Stimulated activated effector memory CD8-positive, alpha-beta T cell treated with anti-CD3 and anti-CD28 coated beads, Interleukin-12 subunit alpha, Interleukin-12 subunit beta, amount 100 ng/mL, for 72 hours (primary cell): Measurements from ENCODE around the gene OCIAD2.
A peak's percentile ranks its signal among the peaks of the same experiment; 100 is the strongest.

Experiments used
- ATAC-seq: fragments of 150-1000 bp; cut with Tn5 transposase; 2 replicates; pipeline ENCODE4 v1.10.0; 2021
- DNase-seq, 2 donors: peaks; one replicate each; pipeline ENCODE4 v3.0.0; 2021 to 2022; ENCODE audit warnings: low spot score in 2 of 2
- H3K27ac Mint-ChIP-seq: one replicate; pipeline ENCODE4 v1.8.0; 2022; ENCODE audit warnings: mild to moderate bottlenecking, mixed read lengths
- H3K36me3 Mint-ChIP-seq: one replicate; pipeline ENCODE4 v1.8.0; 2022; ENCODE audit warnings: mild to moderate bottlenecking, mixed read lengths
- H3K4me1 Mint-ChIP-seq: one replicate; pipeline ENCODE4 v1.8.0; 2022; ENCODE audit warnings: mixed read lengths
- H3K4me3 Mint-ChIP-seq: one replicate; pipeline ENCODE4 v1.8.0; 2022; ENCODE audit warnings: mild to moderate bottlenecking, mixed read lengths
- H3K9me3 Mint-ChIP-seq: one replicate; pipeline ENCODE4 v1.8.0; 2022; ENCODE audit warnings: mixed read lengths

Gene OCIAD2, protein sequence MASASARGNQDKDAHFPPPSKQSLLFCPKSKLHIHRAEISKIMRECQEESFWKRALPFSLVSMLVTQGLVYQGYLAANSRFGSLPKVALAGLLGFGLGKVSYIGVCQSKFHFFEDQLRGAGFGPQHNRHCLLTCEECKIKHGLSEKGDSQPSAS

DNA sequence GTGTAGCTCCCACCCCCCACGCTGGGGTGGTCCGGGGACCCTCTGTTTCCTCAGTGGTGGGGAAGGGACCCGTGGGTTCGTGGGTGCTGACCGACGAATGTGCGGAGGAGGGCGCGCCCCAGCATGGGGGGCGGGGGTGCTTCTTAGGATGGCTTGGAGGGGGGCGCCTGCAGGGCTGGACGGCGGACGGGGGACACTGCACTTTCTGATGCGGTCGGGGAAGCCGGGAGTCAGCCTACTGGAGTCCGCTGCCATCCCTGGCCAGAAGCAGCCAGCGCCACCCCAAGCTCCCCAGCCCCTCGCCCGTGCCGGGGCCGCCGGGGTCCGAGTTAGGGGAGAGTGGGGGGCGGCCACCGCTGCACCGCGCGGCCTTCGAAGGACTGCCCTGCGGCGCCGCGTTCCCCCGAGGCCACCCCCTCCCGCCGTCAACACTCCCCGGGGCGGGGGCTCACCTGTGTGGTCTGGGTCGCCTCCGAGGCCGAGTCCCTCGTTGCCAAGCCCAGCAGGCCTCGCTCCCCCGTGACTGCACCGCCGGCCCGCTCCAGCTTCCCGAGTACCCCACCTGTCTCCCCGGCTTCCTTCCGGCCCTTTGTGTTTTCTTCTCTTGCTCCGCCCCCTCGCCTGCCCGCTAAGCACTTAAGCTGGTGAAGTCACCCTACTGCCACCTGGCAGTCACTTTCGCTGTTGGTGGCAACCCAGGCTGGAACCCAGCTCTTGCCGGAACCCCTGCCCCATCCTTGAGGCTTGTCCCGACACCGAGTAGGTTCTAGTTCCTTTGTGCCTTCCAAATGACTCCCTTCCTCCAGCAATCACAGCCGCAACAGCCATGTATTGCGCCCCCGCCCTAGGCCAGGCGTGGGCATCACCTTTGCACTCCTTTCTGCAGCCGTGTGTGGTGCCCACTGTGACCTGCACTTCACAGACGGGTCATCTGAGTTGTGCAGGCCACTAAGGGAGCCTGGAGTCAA lies at the start of gene OCIAD2:
Gene OCIAD2, minus strand, starts transcription at position 569 of the 968 bp plus-strand sequence. CDS start 2,225 bp downstream, outside the sequence.
- DNase-seq: peak; percentile 54 to 87
- Mint-ChIP-seq H3K9me3 (no peaks in the 10 kb centered on the region), H3K36me3 (peaks cover 27% of the 10 kb centered on the region), H3K27ac (peak within 1 kb of the TSS; percentile 99), H3K4me1 (peaks cover 40% of the 10 kb centered on the region), H3K4me3 (peak within 1 kb of the TSS; percentile 94)
- peak; percentile 72 for ATAC-seq

DNA sequence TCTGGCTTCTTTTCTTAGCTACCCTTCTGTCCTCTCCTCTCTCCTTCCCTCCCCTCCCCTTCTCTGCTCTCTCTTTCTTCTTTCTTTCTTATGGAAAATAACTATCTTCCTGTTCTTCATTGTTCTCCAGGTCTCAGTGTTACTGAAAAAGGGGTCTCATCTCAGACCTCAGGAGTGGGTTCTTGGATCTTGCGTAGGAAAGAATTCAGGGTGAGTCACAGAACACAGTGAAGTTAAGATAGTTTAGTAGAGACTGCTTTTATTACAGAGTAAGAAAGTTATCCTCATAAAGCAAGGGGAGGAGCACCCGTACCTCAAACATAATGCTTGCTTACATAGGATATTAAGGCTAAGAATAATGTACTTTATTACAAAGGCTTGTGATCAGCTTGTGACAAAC lies 47.7 kb upstream of the OCIAD2 start:
- no peaks in the 10 kb centered on the region for H3K36me3 Mint-ChIP-seq
- DNase-seq: no peak
- H3K4me3 Mint-ChIP-seq: no peak overlapping the region
- ATAC-seq: no peak
- no peak overlapping the region for H3K27ac Mint-ChIP-seq
- H3K9me3 Mint-ChIP-seq: no peaks in the 10 kb centered on the region
- H3K4me1 Mint-ChIP-seq: no peaks in the 10 kb centered on the region

DNA sequence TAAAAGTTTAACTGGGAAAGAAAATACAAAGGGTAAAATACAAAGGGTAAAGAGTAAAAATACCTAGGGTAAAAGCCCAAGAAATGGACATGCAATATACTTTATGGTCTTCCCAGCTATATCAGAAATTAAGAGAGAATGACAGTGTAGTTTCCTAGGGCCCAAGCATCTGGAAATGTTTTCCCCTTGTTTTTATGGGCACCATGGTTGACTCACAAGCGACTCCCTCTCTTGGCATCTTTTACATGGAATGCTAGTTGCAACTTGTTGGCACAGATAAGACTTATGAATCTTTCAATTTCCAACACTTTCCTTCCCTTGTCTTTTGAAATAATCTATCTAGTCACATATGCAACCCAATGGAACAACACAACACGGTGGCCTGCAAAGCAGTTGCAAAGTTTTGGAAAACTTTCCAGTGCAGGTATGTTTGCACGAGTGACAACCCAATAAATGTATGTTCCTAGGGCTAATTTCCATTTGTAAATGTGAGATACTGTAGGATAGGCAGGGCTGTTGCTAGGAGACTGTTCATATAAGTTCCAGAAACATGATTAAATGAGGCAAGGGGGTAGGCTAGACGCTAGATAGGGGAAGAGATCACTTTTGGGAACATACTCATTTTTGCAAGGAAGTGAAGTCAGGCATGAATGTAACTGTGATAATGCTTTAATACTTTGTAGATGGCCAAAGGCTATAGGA lies 43.1 kb upstream of the OCIAD2 start:
- H3K4me1 Mint-ChIP-seq: no peaks in the 10 kb centered on the region
- no peak for DNase-seq
- H3K27ac Mint-ChIP-seq: no peak overlapping the region
- ATAC-seq: no peak
- no peak overlapping the region for H3K4me3 Mint-ChIP-seq
- H3K36me3 Mint-ChIP-seq: no peaks in the 10 kb centered on the region
- H3K9me3 Mint-ChIP-seq: no peaks in the 10 kb centered on the region

DNA sequence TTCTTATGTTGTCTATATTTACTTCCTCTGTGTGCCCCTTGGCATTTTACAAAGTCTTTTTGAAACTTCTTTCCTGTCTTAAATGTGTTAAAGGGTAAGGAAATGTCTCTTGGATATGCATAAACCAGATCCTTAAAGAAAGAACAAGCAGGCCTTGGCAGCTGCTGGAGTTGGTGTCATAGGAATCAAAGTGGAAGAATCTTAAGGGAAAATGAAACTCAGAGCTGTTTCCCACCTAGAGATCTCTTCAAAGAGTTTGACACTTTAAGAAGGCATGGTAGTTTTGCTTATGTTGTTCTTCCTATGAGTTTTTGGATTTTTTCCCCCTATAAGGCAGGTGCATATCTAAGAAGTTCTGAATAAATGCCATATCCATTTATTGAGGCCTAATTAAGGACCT lies 42.5 kb upstream of the OCIAD2 start:
- Mint-ChIP-seq H3K9me3 (no peaks in the 10 kb centered on the region), H3K4me1 (peaks cover 4% of the 10 kb centered on the region), H3K36me3 (no peaks in the 10 kb centered on the region), H3K27ac (no peak overlapping the region), H3K4me3 (no peak overlapping the region)
- DNase-seq (no peak), ATAC-seq (no peak)

- H3K36me3 Mint-ChIP-seq: no peaks in the 10 kb centered on the region
- peaks cover 6% of the 10 kb centered on the region for H3K4me1 Mint-ChIP-seq
- ATAC-seq: no peak
- H3K9me3 Mint-ChIP-seq: no peaks in the 10 kb centered on the region
- H3K27ac Mint-ChIP-seq: no peak overlapping the region
- no peak overlapping the region for H3K4me3 Mint-ChIP-seq
- no peak for DNase-seq
Measured at GRCh38 chr4:48947731-48948130, 41.2 kb upstream of the OCIAD2 start.

DNA sequence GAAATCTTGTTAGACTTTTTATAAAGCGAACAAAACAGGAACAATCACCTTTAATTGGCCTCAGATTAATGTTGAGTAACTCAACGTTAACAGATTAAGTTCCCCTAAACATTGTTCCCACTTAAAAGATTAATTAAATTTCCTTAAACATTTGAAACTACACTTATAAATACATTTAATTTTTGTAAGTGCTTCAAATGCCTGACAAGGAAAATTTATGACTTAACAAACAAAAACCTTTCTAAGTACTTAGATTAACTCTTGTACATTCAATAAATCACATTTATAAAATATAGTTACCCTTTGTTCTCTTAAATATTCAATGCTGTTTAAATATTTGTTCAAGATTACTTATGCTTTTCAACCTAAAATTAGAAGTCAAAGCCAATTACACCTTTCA lies 39.4 kb upstream of the OCIAD2 start:
- Mint-ChIP-seq H3K27ac (no peak overlapping the region), H3K9me3 (no peaks in the 10 kb centered on the region), H3K36me3 (no peaks in the 10 kb centered on the region), H3K4me3 (no peak overlapping the region), H3K4me1 (peaks cover 6% of the 10 kb centered on the region)
- ATAC-seq (no peak), DNase-seq (no peak)

DNA sequence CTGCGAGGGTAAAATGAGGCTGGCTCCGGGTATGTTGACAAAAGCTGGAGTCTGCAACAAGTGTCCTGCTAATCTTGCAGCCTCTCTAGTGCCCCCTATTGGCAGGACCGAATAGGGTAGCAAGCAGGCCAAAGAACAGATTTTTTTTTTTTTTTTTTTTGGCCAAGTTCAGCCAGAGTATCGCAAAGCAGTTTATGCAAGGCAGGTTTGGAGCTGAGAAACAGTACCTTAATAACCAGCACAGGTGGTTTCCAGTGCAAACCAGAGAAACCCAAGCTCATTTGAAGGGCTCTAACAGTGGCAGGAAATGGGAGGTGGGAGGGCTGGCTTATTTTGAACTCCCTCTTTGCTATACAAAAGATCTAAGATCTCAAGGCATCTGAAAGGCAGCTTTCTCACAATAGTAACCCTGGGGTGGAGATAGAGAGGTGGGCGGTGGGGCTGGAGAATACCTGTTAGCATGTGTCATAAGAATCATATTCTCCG lies 38.2 kb upstream of the OCIAD2 start:
- no peak overlapping the region for H3K4me3 Mint-ChIP-seq
- H3K9me3 Mint-ChIP-seq: no peaks in the 10 kb centered on the region
- H3K36me3 Mint-ChIP-seq: peaks cover 3% of the 10 kb centered on the region
- H3K4me1 Mint-ChIP-seq: peaks cover 6% of the 10 kb centered on the region
- H3K27ac Mint-ChIP-seq: no peak overlapping the region
- ATAC-seq (peak; percentile 11), DNase-seq (peak; percentile 27 to 68)

GRCh38 chr4:48944252-48944651 lies 37.7 kb upstream of the OCIAD2 start:
- no peak overlapping the region for H3K27ac Mint-ChIP-seq
- no peak overlapping the region for H3K4me3 Mint-ChIP-seq
- H3K9me3 Mint-ChIP-seq: no peaks in the 10 kb centered on the region
- peaks cover 6% of the 10 kb centered on the region for H3K4me1 Mint-ChIP-seq
- ATAC-seq (no peak), DNase-seq (no peak)
- peaks cover 6% of the 10 kb centered on the region for H3K36me3 Mint-ChIP-seq

DNA sequence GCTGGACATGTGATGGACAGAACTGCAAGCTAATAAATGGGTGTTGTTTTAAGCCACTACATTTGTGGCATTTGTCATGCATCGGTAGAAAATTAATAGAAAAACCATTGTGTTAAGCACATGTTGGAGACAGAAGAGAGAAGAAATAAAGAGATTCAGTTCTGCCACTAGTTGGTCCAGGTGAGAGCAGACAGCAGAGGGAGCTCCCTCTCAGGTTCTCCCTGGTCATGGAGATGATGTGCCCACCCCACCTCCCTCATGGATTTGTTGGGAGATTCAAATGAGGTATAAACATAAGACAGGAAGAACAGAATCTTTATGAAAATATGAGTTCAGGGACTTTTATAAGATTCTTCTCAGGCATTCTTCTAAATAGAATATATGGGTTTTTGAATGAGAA lies 36.8 kb upstream of the OCIAD2 start:
- peaks cover 6% of the 10 kb centered on the region for H3K36me3 Mint-ChIP-seq

GRCh38 chr4:48939785-48940184 lies 33.2 kb upstream of the OCIAD2 start:
- Mint-ChIP-seq H3K9me3 (peaks cover 3% of the 10 kb centered on the region), H3K27ac (no peak overlapping the region), H3K36me3 (peaks cover 6% of the 10 kb centered on the region), H3K4me1 (peaks cover 6% of the 10 kb centered on the region), H3K4me3 (no peak overlapping the region)
- ATAC-seq (no peak), DNase-seq (no peak)

More for the DNA sequence above, 36.8 kb upstream of the OCIAD2 start:
- Mint-ChIP-seq H3K9me3 (no peaks in the 10 kb centered on the region), H3K4me1 (peaks cover 6% of the 10 kb centered on the region), H3K27ac (no peak overlapping the region), H3K4me3 (no peak overlapping the region)
- DNase-seq: no peak
- ATAC-seq: no peak

- Mint-ChIP-seq H3K36me3 (peaks cover 6% of the 10 kb centered on the region), H3K9me3 (peaks cover 3% of the 10 kb centered on the region), H3K4me1 (no peaks in the 10 kb centered on the region), H3K4me3 (no peak overlapping the region), H3K27ac (no peak overlapping the region)
- no peak for DNase-seq
- ATAC-seq: no peak
Measured at GRCh38 chr4:48938831-48939230, 32.3 kb upstream of the OCIAD2 start.

GRCh38 chr4:48937033-48937432 lies 30.5 kb upstream of the OCIAD2 start:
- H3K36me3 Mint-ChIP-seq: peaks cover 6% of the 10 kb centered on the region
- DNase-seq (no peak), ATAC-seq (no peak)
- H3K27ac Mint-ChIP-seq: no peak overlapping the region
- H3K4me1 Mint-ChIP-seq: no peaks in the 10 kb centered on the region
- H3K9me3 Mint-ChIP-seq: peaks cover 3% of the 10 kb centered on the region
- H3K4me3 Mint-ChIP-seq: no peak overlapping the region

- Mint-ChIP-seq H3K4me3 (no peak overlapping the region), H3K4me1 (no peaks in the 10 kb centered on the region), H3K36me3 (no peaks in the 10 kb centered on the region), H3K9me3 (no peaks in the 10 kb centered on the region), H3K27ac (no peak overlapping the region)
- ATAC-seq (no peak), DNase-seq (no peak)
Measured at GRCh38 chr4:48931459-48931858, 24.9 kb upstream of the OCIAD2 start.

GRCh38 chr4:48930654-48931053 lies 24.1 kb upstream of the OCIAD2 start:
- Mint-ChIP-seq H3K4me3 (no peak overlapping the region), H3K27ac (no peak overlapping the region), H3K9me3 (no peaks in the 10 kb centered on the region), H3K4me1 (no peaks in the 10 kb centered on the region), H3K36me3 (no peaks in the 10 kb centered on the region)
- DNase-seq: no peak
- ATAC-seq: no peak

DNA sequence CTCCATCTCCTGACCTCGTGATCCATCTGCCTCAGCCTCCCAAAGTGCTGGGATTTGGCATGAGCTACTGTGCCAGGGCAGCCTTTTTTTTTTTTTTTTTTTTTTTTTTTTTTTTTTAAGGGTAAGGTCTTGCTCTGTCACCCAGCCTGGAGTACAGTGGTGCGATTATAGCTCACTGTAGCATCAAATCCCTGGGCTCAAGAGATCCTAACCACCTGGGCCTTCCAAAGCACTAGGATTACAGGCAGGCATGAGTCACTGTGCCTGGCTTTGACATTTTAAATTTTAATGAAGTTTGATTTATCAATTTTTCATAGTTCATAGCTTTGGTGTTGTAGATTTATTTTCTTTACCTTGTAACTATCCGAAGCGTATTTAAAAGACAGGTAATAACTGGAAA lies 17.8 kb upstream of the OCIAD2 start:
- no peak for DNase-seq
- no peak for ATAC-seq
- Mint-ChIP-seq H3K4me3 (no peak overlapping the region), H3K27ac (no peak overlapping the region), H3K9me3 (no peaks in the 10 kb centered on the region), H3K36me3 (no peaks in the 10 kb centered on the region), H3K4me1 (no peaks in the 10 kb centered on the region)
